ENCODE results near the gene DYNLT1. TPM values are rescaled to one million over a fixed set of nuclear protein-coding genes. Genes with fewer than 3 reads are reported as not detected.

The DYNLT1 gene
- polyA plus RNA-seq (280 and 320 TPM in 2 replicates), polyA minus RNA-seq (108 and 114 TPM in 2 replicates)

- Histone ChIP-seq H3K79me2 (replicated peaks; ENCODE audit: insufficient read depth, low read length) (peaks cover 36% of the 10 kb centered on the region), H3K4me2 (ENCODE audit: low read length) (peak within 1 kb of the TSS; percentile 57), H3K27ac (ENCODE audit: low read length) (peak within 1 kb of the TSS; percentile 96), H3K9me3 (ENCODE audit: low read length) (no peaks in the 10 kb centered on the region), H4K20me1 (ENCODE audit: insufficient read depth) (no peaks in the 10 kb centered on the region), H3K9ac (ENCODE audit: low read length) (peak within 1 kb of the TSS; percentile 100), H3K36me3 (ENCODE audit: insufficient read depth, low read length) (peaks cover 11% of the 10 kb centered on the region), H2AFZ (ENCODE audit: low read depth, low read length) (peak within 1 kb of the TSS; percentile 86), H3F3A (ENCODE audit: insufficient read depth, low read length, poor library complexity, severe bottlenecking) (no peaks in the 10 kb centered on the region), H3K9me2 (ENCODE audit: insufficient read depth, low read length) (no peaks in the 10 kb centered on the region), H3K27me3 (ENCODE audit: insufficient read depth, low read depth, low read length) (no peaks in the 10 kb centered on the region), H3K4me3 (ENCODE audit: low read length) (peak within 1 kb of the TSS; percentile 99)
- TF ChIP-seq CTCF (IDR thresholded peaks at IDR 0.05; ENCODE audit: poor library complexity, severe bottlenecking) (no peak), RAD21 (conservative IDR thresholded peaks at IDR 0.05) (peak; percentile 29), EP300 (conservative IDR thresholded peaks at IDR 0.05; ENCODE audit: poor library complexity, severe bottlenecking) (peak; percentile 44), POLR2AphosphoS5 (IDR thresholded peaks at IDR 0.05) (peak; percentile 100), TAF1 (IDR thresholded peaks at IDR 0.05; ENCODE audit: low read depth) (peak; percentile 94), EZH2 (IDR thresholded peaks at IDR 0.05; ENCODE audit: borderline replicate concordance, insufficient read depth, low read length, poor library complexity, severe bottlenecking) (no peak), SMC3 (conservative IDR thresholded peaks at IDR 0.05; ENCODE audit: poor library complexity) (no peak), MXI1 (conservative IDR thresholded peaks at IDR 0.05; ENCODE audit: poor library complexity, severe bottlenecking) (peak; percentile 59)
- TF ChIP-seq, protein P1, sequence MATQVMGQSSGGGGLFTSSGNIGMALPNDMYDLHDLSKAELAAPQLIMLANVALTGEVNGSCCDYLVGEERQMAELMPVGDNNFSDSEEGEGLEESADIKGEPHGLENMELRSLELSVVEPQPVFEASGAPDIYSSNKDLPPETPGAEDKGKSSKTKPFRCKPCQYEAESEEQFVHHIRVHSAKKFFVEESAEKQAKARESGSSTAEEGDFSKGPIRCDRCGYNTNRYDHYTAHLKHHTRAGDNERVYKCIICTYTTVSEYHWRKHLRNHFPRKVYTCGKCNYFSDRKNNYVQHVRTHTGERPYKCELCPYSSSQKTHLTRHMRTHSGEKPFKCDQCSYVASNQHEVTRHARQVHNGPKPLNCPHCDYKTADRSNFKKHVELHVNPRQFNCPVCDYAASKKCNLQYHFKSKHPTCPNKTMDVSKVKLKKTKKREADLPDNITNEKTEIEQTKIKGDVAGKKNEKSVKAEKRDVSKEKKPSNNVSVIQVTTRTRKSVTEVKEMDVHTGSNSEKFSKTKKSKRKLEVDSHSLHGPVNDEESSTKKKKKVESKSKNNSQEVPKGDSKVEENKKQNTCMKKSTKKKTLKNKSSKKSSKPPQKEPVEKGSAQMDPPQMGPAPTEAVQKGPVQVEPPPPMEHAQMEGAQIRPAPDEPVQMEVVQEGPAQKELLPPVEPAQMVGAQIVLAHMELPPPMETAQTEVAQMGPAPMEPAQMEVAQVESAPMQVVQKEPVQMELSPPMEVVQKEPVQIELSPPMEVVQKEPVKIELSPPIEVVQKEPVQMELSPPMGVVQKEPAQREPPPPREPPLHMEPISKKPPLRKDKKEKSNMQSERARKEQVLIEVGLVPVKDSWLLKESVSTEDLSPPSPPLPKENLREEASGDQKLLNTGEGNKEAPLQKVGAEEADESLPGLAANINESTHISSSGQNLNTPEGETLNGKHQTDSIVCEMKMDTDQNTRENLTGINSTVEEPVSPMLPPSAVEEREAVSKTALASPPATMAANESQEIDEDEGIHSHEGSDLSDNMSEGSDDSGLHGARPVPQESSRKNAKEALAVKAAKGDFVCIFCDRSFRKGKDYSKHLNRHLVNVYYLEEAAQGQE (IDR thresholded peaks at IDR 0.05; ENCODE audit: borderline replicate concordance): peak; percentile 83
Measured at GRCh38 chr6:158644231-158645063, at the start of gene DYNLT1. Gene DYNLT1, minus strand, starts transcription at chr6:158644743. Its CDS starts 35 bp downstream, at chr6:158644708.

GRCh38 chr6:158688860-158689259 is 44.3 kb upstream of the DYNLT1 start:
- no peak overlapping the region for H3K4me3 ChIP-seq (ENCODE audit: low read length)
- H3K36me3 ChIP-seq (ENCODE audit: insufficient read depth, low read length): no peaks in the 10 kb centered on the region
- no peaks in the 10 kb centered on the region for H3K9me3 ChIP-seq (ENCODE audit: low read length)
- H4K20me1 ChIP-seq (ENCODE audit: insufficient read depth): no peaks in the 10 kb centered on the region
- no peaks in the 10 kb centered on the region for H3K27me3 ChIP-seq (ENCODE audit: insufficient read depth, low read depth, low read length)
- H3K27ac ChIP-seq (ENCODE audit: low read length): no peak overlapping the region
- no peak for TF ChIP-seq MXI1 (conservative IDR thresholded peaks at IDR 0.05; ENCODE audit: poor library complexity, severe bottlenecking)
- TF ChIP-seq RAD21 (conservative IDR thresholded peaks at IDR 0.05): no peak
- no peak for TF ChIP-seq EP300 (conservative IDR thresholded peaks at IDR 0.05; ENCODE audit: poor library complexity, severe bottlenecking)
- no peak for TF ChIP-seq POLR2AphosphoS5 (IDR thresholded peaks at IDR 0.05)
- TF ChIP-seq, protein P1 (IDR thresholded peaks at IDR 0.05; ENCODE audit: borderline replicate concordance): no peak
- TF ChIP-seq EZH2 (IDR thresholded peaks at IDR 0.05; ENCODE audit: borderline replicate concordance, insufficient read depth, low read length, poor library complexity, severe bottlenecking): no peak
- no peak for TF ChIP-seq SMC3 (conservative IDR thresholded peaks at IDR 0.05; ENCODE audit: poor library complexity)
- TF ChIP-seq TAF1 (IDR thresholded peaks at IDR 0.05; ENCODE audit: low read depth): no peak
- TF ChIP-seq CTCF (IDR thresholded peaks at IDR 0.05; ENCODE audit: poor library complexity, severe bottlenecking): no peak
- no peaks in the 10 kb centered on the region for H3F3A ChIP-seq (ENCODE audit: insufficient read depth, low read length, poor library complexity, severe bottlenecking)
- no peak overlapping the region for H3K4me2 ChIP-seq (ENCODE audit: low read length)
- H3K79me2 ChIP-seq (replicated peaks; ENCODE audit: insufficient read depth, low read length): no peaks in the 10 kb centered on the region
- no peak overlapping the region for H3K9ac ChIP-seq (ENCODE audit: low read length)
- no peak overlapping the region for H2AFZ ChIP-seq (ENCODE audit: low read depth, low read length)
- H3K9me2 ChIP-seq (ENCODE audit: insufficient read depth, low read length): no peaks in the 10 kb centered on the region

All from neural cell (in vitro differentiated cells).